ENCODE results near the gene CNTN5. TPM values are rescaled to one million over a fixed set of nuclear protein-coding genes. Genes with fewer than 3 reads are reported as not detected.

Gene CNTN5
- total RNA-seq, 1 donor from 2014 or later = 1.6 TPM

GRCh38 chr11:99676292-99676691 is 655.5 kb downstream of the CNTN5 start:
- DNase-seq = no peak
- no peaks in the 10 kb centered on the region for H3K36me3 Mint-ChIP-seq (ENCODE audit: unreplicated experiment)
- H3K4me3 Mint-ChIP-seq (ENCODE audit: unreplicated experiment) = no peak overlapping the region
- H3K27me3 Mint-ChIP-seq (ENCODE audit: unreplicated experiment) = no peaks in the 10 kb centered on the region
- H3K27ac Mint-ChIP-seq (ENCODE audit: unreplicated experiment) = no peak overlapping the region
- H3K9me3 Mint-ChIP-seq (ENCODE audit: unreplicated experiment) = peaks cover 4% of the 10 kb centered on the region
- no peak for TF ChIP-seq CTCF (IDR thresholded peaks at IDR 0.05; ENCODE audit: partially characterized antibody, unreplicated experiment)
- no peaks in the 10 kb centered on the region for H3K4me1 Mint-ChIP-seq (ENCODE audit: low read depth, unreplicated experiment)

DNA sequence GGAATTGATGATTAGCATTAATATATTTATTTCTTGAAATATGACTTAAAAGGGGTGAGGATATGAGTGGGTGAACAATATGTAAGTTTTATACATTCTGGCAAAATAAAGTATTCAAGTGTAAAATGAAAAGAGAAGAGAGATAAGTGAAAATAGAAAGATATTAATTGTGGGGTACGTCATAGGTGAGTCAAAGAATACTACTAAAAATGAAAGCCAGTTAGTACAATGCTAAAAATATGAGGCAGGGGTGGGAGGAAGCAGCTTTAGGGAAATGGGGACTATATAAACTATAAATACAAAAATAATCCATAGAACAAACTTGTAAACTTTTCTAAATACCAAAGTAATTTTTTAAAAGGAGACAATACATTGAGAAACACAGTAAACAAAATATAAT is 661.4 kb downstream of the CNTN5 start:
- no peak for DNase-seq
- Mint-ChIP-seq H3K27me3 (ENCODE audit: unreplicated experiment) (no peaks in the 10 kb centered on the region), H3K9me3 (ENCODE audit: unreplicated experiment) (no peaks in the 10 kb centered on the region), H3K4me1 (ENCODE audit: low read depth, unreplicated experiment) (no peaks in the 10 kb centered on the region), H3K36me3 (ENCODE audit: unreplicated experiment) (no peaks in the 10 kb centered on the region), H3K4me3 (ENCODE audit: unreplicated experiment) (no peak overlapping the region), H3K27ac (ENCODE audit: unreplicated experiment) (no peak overlapping the region)
- no peak for TF ChIP-seq CTCF (IDR thresholded peaks at IDR 0.05; ENCODE audit: partially characterized antibody, unreplicated experiment)

GRCh38 chr11:99682646-99683045 is 661.9 kb downstream of the CNTN5 start:
- no peak overlapping the region for H3K27ac Mint-ChIP-seq (ENCODE audit: unreplicated experiment)
- TF ChIP-seq CTCF (IDR thresholded peaks at IDR 0.05; ENCODE audit: partially characterized antibody, unreplicated experiment) = no peak
- no peaks in the 10 kb centered on the region for H3K9me3 Mint-ChIP-seq (ENCODE audit: unreplicated experiment)
- no peaks in the 10 kb centered on the region for H3K4me1 Mint-ChIP-seq (ENCODE audit: low read depth, unreplicated experiment)
- H3K36me3 Mint-ChIP-seq (ENCODE audit: unreplicated experiment) = no peaks in the 10 kb centered on the region
- no peaks in the 10 kb centered on the region for H3K27me3 Mint-ChIP-seq (ENCODE audit: unreplicated experiment)
- DNase-seq = no peak
- no peak overlapping the region for H3K4me3 Mint-ChIP-seq (ENCODE audit: unreplicated experiment)

DNA sequence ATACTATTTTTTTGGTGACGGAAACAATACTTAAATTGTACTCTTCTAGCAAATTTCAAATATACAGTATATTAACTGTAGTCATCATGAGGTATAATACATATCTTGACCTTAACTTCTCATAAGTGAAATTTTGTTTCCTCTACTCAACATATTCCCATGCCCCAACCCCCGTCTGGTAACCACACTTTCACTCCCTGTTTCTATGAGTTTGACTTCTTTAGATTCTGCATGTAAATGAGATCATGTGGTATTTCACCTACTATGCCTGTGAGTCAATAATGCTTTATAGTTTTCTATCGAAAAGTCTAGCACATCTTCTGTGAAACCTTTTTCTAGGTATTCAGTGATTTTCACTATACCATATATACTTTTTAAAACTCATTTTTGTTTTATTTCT is 663.2 kb downstream of the CNTN5 start:
- H3K27ac Mint-ChIP-seq (ENCODE audit: unreplicated experiment) = peak overlapping the region; percentile 1
- no peaks in the 10 kb centered on the region for H3K27me3 Mint-ChIP-seq (ENCODE audit: unreplicated experiment)
- TF ChIP-seq CTCF (IDR thresholded peaks at IDR 0.05; ENCODE audit: partially characterized antibody, unreplicated experiment) = no peak
- DNase-seq = no peak
- H3K4me1 Mint-ChIP-seq (ENCODE audit: low read depth, unreplicated experiment) = no peaks in the 10 kb centered on the region
- no peaks in the 10 kb centered on the region for H3K9me3 Mint-ChIP-seq (ENCODE audit: unreplicated experiment)
- no peak overlapping the region for H3K4me3 Mint-ChIP-seq (ENCODE audit: unreplicated experiment)
- H3K36me3 Mint-ChIP-seq (ENCODE audit: unreplicated experiment) = no peaks in the 10 kb centered on the region

DNA sequence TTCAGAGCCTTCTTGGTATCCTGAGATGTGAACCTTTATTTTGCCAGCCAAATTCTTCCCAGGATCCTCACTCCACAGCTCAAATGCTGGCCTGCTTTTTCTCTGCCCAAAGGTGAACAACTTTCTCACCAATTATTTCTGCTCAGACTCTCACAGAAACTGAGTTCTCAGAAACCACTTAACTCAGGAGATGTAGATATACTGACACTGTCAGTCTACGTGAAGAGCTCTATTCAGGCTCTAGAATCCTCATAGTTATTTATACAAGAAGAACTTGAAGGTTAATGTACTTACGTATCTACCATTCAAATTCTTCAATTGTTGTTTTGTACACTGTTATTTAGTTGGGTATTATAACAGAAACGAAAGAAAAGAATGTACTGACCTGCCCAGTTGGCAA is 666.1 kb downstream of the CNTN5 start:
- no peaks in the 10 kb centered on the region for H3K36me3 Mint-ChIP-seq (ENCODE audit: unreplicated experiment)
- no peak overlapping the region for H3K27ac Mint-ChIP-seq (ENCODE audit: unreplicated experiment)
- DNase-seq = no peak
- TF ChIP-seq CTCF (IDR thresholded peaks at IDR 0.05; ENCODE audit: partially characterized antibody, unreplicated experiment) = no peak
- H3K9me3 Mint-ChIP-seq (ENCODE audit: unreplicated experiment) = peaks cover 2% of the 10 kb centered on the region
- H3K4me1 Mint-ChIP-seq (ENCODE audit: low read depth, unreplicated experiment) = no peaks in the 10 kb centered on the region
- H3K4me3 Mint-ChIP-seq (ENCODE audit: unreplicated experiment) = no peak overlapping the region
- H3K27me3 Mint-ChIP-seq (ENCODE audit: unreplicated experiment) = no peaks in the 10 kb centered on the region
